ENCODE results near the gene C17orf114.

Gene C17orf114

GRCh38 chr17:4766201-4766600 is 35.9 kb downstream of the C17orf114 start:
- no peaks in the 10 kb centered on the region for H3K36me3 ChIP-seq (ENCODE audit: control insufficient read depth in 4 of 4, insufficient read depth in 3 of 4, low read depth in 1 of 4, low read length in 3 of 4)
- no peak overlapping the region for H3K9ac ChIP-seq (ENCODE audit: low read depth in 1 of 2, low read length in 2 of 2)
- H3K9me3 ChIP-seq (ENCODE audit: control insufficient read depth in 4 of 4, low read length in 3 of 4): no peaks in the 10 kb centered on the region
- H3K27ac ChIP-seq (ENCODE audit: low read depth in 1 of 2, low read length in 2 of 2): peak overlapping the region; percentile 35 to 59
- 88% methylated on average over 3 of the region's 3 CpGs for WGBS
- DNase-seq (ENCODE audit: low spot score): no peak
- TF ChIP-seq FOXA2 (IDR thresholded peaks at IDR 0.05) (no peak), GABPA (IDR thresholded peaks at IDR 0.05 in 1 of 2, conservative IDR thresholded peaks at IDR 0.05 in 1 of 2) (no peak), NR2F2 (IDR thresholded peaks at IDR 0.05) (no peak), EGR1 (IDR thresholded peaks at IDR 0.05; ENCODE audit: low read depth in 2 of 2) (no peak), RAD21 (IDR thresholded peaks at IDR 0.05) (no peak)
- no peaks in the 10 kb centered on the region for H3K4me1 ChIP-seq (ENCODE audit: control insufficient read depth in 4 of 4, insufficient read depth in 4 of 4, low read length in 3 of 4)
- H3K4me3 ChIP-seq (ENCODE audit: low read depth in 1 of 3, low read length in 3 of 3): no peak overlapping the region
- H3K27me3 ChIP-seq (ENCODE audit: control insufficient read depth in 4 of 4, insufficient read depth in 4 of 4, low read length in 3 of 4): no peaks in the 10 kb centered on the region

- H3K9ac ChIP-seq (ENCODE audit: low read depth in 1 of 2, low read length in 2 of 2): no peak overlapping the region
- no peaks in the 10 kb centered on the region for H3K36me3 ChIP-seq (ENCODE audit: control insufficient read depth in 4 of 4, insufficient read depth in 3 of 4, low read depth in 1 of 4, low read length in 3 of 4)
- TF ChIP-seq CTCF (IDR thresholded peaks at IDR 0.05; ENCODE audit: low read depth, low read length, missing input control): no peak
- TF ChIP-seq YY1 (IDR thresholded peaks at IDR 0.05): peak; percentile 31
- H3K4me3 ChIP-seq (ENCODE audit: low read depth in 1 of 3, low read length in 3 of 3): no peak overlapping the region
- H3K27me3 ChIP-seq (ENCODE audit: control insufficient read depth in 4 of 4, insufficient read depth in 4 of 4, low read length in 3 of 4): no peaks in the 10 kb centered on the region
- H3K27ac ChIP-seq (ENCODE audit: low read depth in 1 of 2, low read length in 2 of 2): peak overlapping the region; percentile 6 to 31
- H3K9me3 ChIP-seq (ENCODE audit: control insufficient read depth in 4 of 4, low read length in 3 of 4): no peaks in the 10 kb centered on the region
- WGBS: 80% methylated on average over 3 of the region's 3 CpGs
- DNase-seq (ENCODE audit: low spot score): no peak
- H3K4me1 ChIP-seq (ENCODE audit: control insufficient read depth in 4 of 4, insufficient read depth in 4 of 4, low read length in 3 of 4): no peaks in the 10 kb centered on the region
Observed at GRCh38 chr17:4764595-4764994, 37.5 kb downstream of the C17orf114 start.

DNA sequence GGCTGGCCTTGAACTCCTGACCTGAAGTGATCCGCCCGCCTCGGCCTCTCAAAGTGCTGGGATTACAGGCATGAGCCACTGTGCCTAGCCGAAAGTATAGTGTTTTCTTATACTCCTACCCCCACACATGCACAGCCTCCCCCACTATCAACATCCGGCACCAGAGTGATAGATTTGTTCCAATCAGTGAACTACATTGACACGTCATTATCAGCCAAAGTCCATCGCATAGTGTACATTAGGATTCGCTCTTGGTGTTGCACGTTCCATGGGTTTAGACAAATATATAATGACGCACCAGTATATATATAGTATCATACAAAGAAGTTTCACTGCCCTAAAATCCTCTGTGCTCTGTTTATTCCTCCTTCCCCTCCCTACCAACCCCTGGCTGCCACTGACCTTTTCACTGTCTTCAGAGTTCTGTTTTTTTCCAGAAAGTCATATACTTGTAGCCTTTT is 42.3 kb downstream of the C17orf114 start:
- Histone ChIP-seq H3K9me3 (ENCODE audit: control insufficient read depth in 4 of 4, low read length in 3 of 4) (no peaks in the 10 kb centered on the region), H3K27me3 (ENCODE audit: control insufficient read depth in 4 of 4, insufficient read depth in 4 of 4, low read length in 3 of 4) (no peaks in the 10 kb centered on the region), H3K4me3 (ENCODE audit: low read depth in 1 of 3, low read length in 3 of 3) (no peak overlapping the region), H3K9ac (ENCODE audit: low read depth in 1 of 2, low read length in 2 of 2) (no peak overlapping the region), H3K36me3 (ENCODE audit: control insufficient read depth in 4 of 4, insufficient read depth in 3 of 4, low read depth in 1 of 4, low read length in 3 of 4) (no peaks in the 10 kb centered on the region), H3K4me1 (ENCODE audit: control insufficient read depth in 4 of 4, insufficient read depth in 4 of 4, low read length in 3 of 4) (peaks cover 0 to 3% (median 0%) of the 10 kb centered on the region in 4 donors), H3K27ac (ENCODE audit: low read depth in 1 of 2, low read length in 2 of 2) (peak overlapping the region in 1 of 2 donors; percentile 17)
- peak; percentile 37 to 72 for TF ChIP-seq GABPA (IDR thresholded peaks at IDR 0.05 in 1 of 2, conservative IDR thresholded peaks at IDR 0.05 in 1 of 2)
- peak; percentile 37 for TF ChIP-seq NR2F2 (IDR thresholded peaks at IDR 0.05)
- TF ChIP-seq TAF1 (conservative IDR thresholded peaks at IDR 0.05): no peak
- TF ChIP-seq ATF3 (IDR thresholded peaks at IDR 0.05): no peak
- TF ChIP-seq HNF4G (IDR thresholded peaks at IDR 0.05): peak; percentile 96
- peak; percentile 87 to 91 for TF ChIP-seq RXRA (IDR thresholded peaks at IDR 0.05)
- TF ChIP-seq, protein P1, sequence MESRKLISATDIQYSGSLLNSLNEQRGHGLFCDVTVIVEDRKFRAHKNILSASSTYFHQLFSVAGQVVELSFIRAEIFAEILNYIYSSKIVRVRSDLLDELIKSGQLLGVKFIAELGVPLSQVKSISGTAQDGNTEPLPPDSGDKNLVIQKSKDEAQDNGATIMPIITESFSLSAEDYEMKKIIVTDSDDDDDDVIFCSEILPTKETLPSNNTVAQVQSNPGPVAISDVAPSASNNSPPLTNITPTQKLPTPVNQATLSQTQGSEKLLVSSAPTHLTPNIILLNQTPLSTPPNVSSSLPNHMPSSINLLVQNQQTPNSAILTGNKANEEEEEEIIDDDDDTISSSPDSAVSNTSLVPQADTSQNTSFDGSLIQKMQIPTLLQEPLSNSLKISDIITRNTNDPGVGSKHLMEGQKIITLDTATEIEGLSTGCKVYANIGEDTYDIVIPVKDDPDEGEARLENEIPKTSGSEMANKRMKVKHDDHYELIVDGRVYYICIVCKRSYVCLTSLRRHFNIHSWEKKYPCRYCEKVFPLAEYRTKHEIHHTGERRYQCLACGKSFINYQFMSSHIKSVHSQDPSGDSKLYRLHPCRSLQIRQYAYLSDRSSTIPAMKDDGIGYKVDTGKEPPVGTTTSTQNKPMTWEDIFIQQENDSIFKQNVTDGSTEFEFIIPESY (IDR thresholded peaks at IDR 0.05): peak; percentile 77
- peak; percentile 97 for TF ChIP-seq SP1 (IDR thresholded peaks at IDR 0.05)
- peak; percentile 20 to 47 for TF ChIP-seq RAD21 (IDR thresholded peaks at IDR 0.05)
- TF ChIP-seq JUND (IDR thresholded peaks at IDR 0.05): peak; percentile 92 to 95
- TF ChIP-seq MAX (IDR thresholded peaks at IDR 0.05): peak; percentile 77
- TF ChIP-seq FOXA1 (IDR thresholded peaks at IDR 0.05): peak; percentile 84
- TF ChIP-seq, protein P2, sequence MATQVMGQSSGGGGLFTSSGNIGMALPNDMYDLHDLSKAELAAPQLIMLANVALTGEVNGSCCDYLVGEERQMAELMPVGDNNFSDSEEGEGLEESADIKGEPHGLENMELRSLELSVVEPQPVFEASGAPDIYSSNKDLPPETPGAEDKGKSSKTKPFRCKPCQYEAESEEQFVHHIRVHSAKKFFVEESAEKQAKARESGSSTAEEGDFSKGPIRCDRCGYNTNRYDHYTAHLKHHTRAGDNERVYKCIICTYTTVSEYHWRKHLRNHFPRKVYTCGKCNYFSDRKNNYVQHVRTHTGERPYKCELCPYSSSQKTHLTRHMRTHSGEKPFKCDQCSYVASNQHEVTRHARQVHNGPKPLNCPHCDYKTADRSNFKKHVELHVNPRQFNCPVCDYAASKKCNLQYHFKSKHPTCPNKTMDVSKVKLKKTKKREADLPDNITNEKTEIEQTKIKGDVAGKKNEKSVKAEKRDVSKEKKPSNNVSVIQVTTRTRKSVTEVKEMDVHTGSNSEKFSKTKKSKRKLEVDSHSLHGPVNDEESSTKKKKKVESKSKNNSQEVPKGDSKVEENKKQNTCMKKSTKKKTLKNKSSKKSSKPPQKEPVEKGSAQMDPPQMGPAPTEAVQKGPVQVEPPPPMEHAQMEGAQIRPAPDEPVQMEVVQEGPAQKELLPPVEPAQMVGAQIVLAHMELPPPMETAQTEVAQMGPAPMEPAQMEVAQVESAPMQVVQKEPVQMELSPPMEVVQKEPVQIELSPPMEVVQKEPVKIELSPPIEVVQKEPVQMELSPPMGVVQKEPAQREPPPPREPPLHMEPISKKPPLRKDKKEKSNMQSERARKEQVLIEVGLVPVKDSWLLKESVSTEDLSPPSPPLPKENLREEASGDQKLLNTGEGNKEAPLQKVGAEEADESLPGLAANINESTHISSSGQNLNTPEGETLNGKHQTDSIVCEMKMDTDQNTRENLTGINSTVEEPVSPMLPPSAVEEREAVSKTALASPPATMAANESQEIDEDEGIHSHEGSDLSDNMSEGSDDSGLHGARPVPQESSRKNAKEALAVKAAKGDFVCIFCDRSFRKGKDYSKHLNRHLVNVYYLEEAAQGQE (IDR thresholded peaks at IDR 0.05): peak; percentile 62
- peak in 1 of 2 donors; percentile 20 for TF ChIP-seq EGR1 (IDR thresholded peaks at IDR 0.05; ENCODE audit: low read depth in 2 of 2)
- peak; percentile 57 for TF ChIP-seq YY1 (IDR thresholded peaks at IDR 0.05)
- TF ChIP-seq CTCF (IDR thresholded peaks at IDR 0.05; ENCODE audit: low read depth, low read length, missing input control): no peak
- peak; percentile 89 for TF ChIP-seq FOXA2 (IDR thresholded peaks at IDR 0.05)
- TF ChIP-seq HNF4A (conservative IDR thresholded peaks at IDR 0.05): peak; percentile 94 to 95
- WGBS: 27% methylated on average over 10 of the region's 10 CpGs
- peak; percentile 47 for DNase-seq (ENCODE audit: low spot score)
